Thymus (tissue), 11 donors: ENCODE measurements around the gene LIX1. TPM values are rescaled to one million over a fixed set of nuclear protein-coding genes. Genes with fewer than 3 reads are reported as not detected.
"Not testable (repeated sequence)": the region's sequence is repeated elsewhere in the genome, so short reads cannot be mapped to it uniquely, and the experiment has no call there.

Source experiments
- DNase-seq, 9 donors: peaks; one replicate each; pipeline ENCODE4 v3.0.0-alpha.2; 2013; ENCODE audit warnings: low spot score in 9 of 9, low read depth in 6 of 9, missing footprints in 1 of 9
- H3K27ac ChIP-seq, 2 donors: one replicate each; pipeline ENCODE4 v1.5.1; 2013; ENCODE audit warnings: control low read depth in 1 of 2, low read depth in 1 of 2, low read length in 1 of 2, mild to moderate bottlenecking in 1 of 2, moderate library complexity in 1 of 2
- H3K27me3 ChIP-seq, 2 donors: one replicate each; pipeline ENCODE4 v1.5.1; 2013; ENCODE audit warnings: low read length in 1 of 2; ENCODE audit not compliant: control insufficient read depth in 2 of 2, insufficient read depth in 1 of 2
- H3K36me3 ChIP-seq, 2 donors: one replicate each; pipeline ENCODE4 v1.5.1; 2013; ENCODE audit warnings: low read length in 1 of 2, mild to moderate bottlenecking in 1 of 2, moderate library complexity in 1 of 2; ENCODE audit not compliant: control insufficient read depth in 2 of 2, insufficient read depth in 2 of 2
- H3K4me1 ChIP-seq, 2 donors: one replicate each; pipeline ENCODE4 v1.5.1; 2013; ENCODE audit warnings: low read length in 2 of 2; ENCODE audit not compliant: control insufficient read depth in 2 of 2, insufficient read depth in 2 of 2
- H3K4me3 ChIP-seq, 2 donors: one replicate each; pipeline ENCODE4 v1.5.1; 2013; ENCODE audit warnings: low read length in 2 of 2, control low read depth in 1 of 2, mild to moderate bottlenecking in 1 of 2
- H3K9me3 ChIP-seq, 2 donors: one replicate each; pipeline ENCODE4 v1.5.1; 2013; ENCODE audit warnings: low read length in 1 of 2, mild to moderate bottlenecking in 1 of 2; ENCODE audit not compliant: control insufficient read depth in 2 of 2, insufficient read depth in 1 of 2
- WGBS: extraction: QIAGEN DNeasy Blood & Tissue Kit; methylation state at CpG from one replicate; pipeline ENCODE4 v1.1.7; 2013; 5-methylcytosine and 5-hydroxymethylcytosine counted together
- polyA plus RNA-seq: library from polyadenylated mRNA; stranded (reverse); fragments of 200-250 nt; gene quantifications from one replicate; pipeline ENCODE4 v1.2.3, GENCODE V29; 2013
- total RNA-seq: library from RNA; stranded (reverse); fragments of 120-200 nt; gene quantifications from one replicate; pipeline ENCODE4 v1.2.4, GENCODE V29; 2013
- donor health status: healthy.

The LIX1 gene
- total and polyA plus RNA-seq, 2 donors: 0.09 TPM

DNA sequence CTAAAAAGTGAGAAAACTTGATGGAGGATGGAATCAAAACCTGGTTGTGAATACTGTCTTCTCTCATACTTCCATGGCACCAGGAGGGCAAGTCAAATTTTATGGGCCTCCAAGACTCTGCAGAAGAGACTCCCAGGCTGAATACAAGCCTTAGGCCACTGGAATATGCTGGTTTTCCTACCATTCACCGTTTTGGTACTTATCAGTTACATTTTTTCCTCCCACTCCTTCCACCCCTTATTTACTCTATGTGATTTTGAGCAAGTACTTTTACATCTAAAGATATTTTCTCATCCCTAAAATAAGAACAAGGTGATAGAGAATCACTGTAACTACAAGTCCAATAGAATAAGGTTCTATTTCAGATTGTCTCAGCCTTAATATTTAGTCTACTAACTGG lies 8.0 kb upstream of the LIX1 start:
- no peaks in the 10 kb centered on the region for H3K36me3 ChIP-seq
- H3K27ac ChIP-seq: no peak overlapping the region
- 97% methylated on average over 1 of the region's 1 CpG for WGBS
- H3K9me3 ChIP-seq: no peaks in the 10 kb centered on the region
- H3K4me1 ChIP-seq: no peaks in the 10 kb centered on the region
- H3K27me3 ChIP-seq: no peaks in the 10 kb centered on the region
- H3K4me3 ChIP-seq: no peak overlapping the region
- DNase-seq: no peak

DNA sequence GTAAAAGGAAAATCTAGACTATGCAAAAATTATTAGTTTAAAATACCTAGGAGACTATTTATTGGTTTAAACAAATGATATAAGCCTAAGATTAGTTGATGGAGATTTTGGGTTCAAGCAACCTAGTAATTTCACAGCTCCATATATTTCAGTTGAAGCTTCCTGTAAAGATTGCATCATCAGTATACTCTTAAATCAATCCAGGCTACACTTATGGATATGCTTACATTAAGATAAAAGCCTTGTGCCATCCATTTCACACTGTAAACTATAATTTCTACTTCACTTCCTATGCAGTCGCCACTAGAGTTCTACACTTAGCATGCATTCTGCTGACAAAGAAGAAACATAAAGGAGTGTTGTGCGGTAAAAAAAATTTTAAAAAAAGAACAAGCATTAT lies 7.3 kb upstream of the LIX1 start:
- no peaks in the 10 kb centered on the region for H3K4me1 ChIP-seq
- H3K4me3 ChIP-seq: no peak overlapping the region
- H3K36me3 ChIP-seq: no peaks in the 10 kb centered on the region
- 94% methylated on average over 2 of the region's 2 CpGs for WGBS
- H3K27ac ChIP-seq: no peak overlapping the region
- H3K9me3 ChIP-seq: no peaks in the 10 kb centered on the region
- DNase-seq: no peak
- no peaks in the 10 kb centered on the region for H3K27me3 ChIP-seq

DNA sequence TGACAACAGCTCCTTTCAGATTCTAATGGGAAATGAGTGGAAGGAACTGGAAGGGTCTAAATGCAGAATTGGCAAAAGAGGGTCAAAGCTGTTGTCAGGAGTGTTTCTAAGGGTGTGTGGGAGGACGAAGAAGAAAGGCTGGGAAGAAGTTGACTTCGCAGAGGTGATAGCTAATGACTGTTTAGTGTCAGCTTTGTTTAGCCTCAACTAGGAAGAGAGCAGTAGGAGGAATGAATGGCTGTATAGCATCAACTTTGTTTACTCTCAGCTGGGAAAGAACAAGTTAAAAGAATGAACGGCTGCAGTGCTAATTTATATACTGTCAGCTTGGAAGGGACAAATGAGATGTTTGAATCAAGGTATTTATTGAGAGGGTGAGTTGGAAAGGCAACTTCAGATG lies 5.9 kb upstream of the LIX1 start:
- 90% methylated on average over 3 of the region's 3 CpGs for whole genome bisulfite sequencing
- no peak overlapping the region for H3K4me3 ChIP-seq
- no peaks in the 10 kb centered on the region for H3K36me3 ChIP-seq
- H3K27me3 ChIP-seq: no peaks in the 10 kb centered on the region
- H3K27ac ChIP-seq: no peak overlapping the region
- H3K9me3 ChIP-seq: no peaks in the 10 kb centered on the region
- DNase-seq: no peak
- no peaks in the 10 kb centered on the region for H3K4me1 ChIP-seq

DNA sequence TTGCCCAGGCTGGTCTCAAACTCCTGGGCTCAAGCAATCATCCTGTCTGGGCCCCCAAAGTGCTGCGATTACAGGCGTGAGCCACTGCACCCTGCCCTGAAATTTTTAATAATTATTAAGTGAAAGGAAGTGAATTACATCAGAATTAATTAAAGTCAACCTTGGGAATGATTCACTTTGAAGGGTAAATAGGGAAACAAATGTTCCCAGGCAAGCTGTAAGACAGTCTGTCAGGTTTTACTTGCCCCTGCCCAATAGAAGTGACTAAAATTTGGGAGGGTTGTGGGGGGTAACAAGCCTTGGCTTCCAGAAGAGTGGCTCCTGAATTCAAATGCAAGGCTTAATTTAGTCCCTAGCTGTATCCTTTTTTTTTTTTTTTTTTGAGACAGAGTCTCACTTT lies 1.3 kb upstream of the LIX1 start:
- 98% methylated on average over 2 of the region's 2 CpGs for WGBS
- H3K36me3 ChIP-seq: no peaks in the 10 kb centered on the region
- H3K4me1 ChIP-seq: no peaks in the 10 kb centered on the region
- no peaks in the 10 kb centered on the region for H3K27me3 ChIP-seq
- no peaks in the 10 kb centered on the region for H3K9me3 ChIP-seq
- no peak for DNase-seq
- H3K27ac ChIP-seq: no peak overlapping the region
- no peak overlapping the region for H3K4me3 ChIP-seq

DNA sequence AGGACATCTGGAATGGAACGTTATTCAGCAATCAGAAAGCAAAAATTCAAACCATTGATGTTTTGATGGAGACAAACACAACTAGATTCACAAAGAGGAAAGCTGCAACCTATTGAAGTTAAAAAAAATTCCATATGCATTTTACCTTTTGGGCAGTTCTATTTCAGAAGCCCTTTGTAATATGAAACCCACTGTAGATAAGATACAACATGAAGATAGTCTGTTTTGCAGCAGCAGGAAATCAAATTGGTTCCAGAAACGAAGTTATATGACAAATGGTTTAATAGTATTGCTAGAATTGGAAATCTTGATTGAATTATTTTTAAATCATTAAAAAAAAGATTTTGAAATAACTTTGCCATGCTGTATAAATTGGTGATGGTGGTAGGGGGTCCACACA lies 872 bp downstream of the LIX1 start:
- Histone ChIP-seq H3K27me3 (no peaks in the 10 kb centered on the region), H3K36me3 (no peaks in the 10 kb centered on the region), H3K27ac (no peak overlapping the region), H3K9me3 (no peaks in the 10 kb centered on the region), H3K4me1 (no peaks in the 10 kb centered on the region), H3K4me3 (no peak overlapping the region)
- no peak for DNase-seq
- WGBS: 84% methylated on average over 2 of the region's 2 CpGs

DNA sequence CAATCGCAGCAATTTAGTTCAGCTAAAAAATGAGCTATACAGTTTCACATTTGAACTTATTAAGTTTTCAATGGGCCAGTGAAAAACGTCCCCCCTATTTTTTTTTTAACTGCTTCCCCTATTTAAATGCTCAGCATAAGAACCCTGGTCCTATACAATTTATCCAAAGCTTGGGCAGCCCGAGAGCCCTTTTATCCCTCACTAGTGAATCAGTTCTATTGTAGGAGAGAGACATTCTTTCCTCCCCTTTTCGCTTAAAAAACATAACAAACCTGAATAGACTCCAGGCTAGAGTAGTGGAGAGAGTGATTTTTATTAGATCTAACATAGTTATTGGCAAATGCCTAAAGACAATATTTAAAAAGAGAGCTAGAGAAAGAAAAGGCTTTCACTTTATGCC lies 1.4 kb downstream of the LIX1 start:
- Histone ChIP-seq H3K4me1 (no peaks in the 10 kb centered on the region), H3K27ac (no peak overlapping the region), H3K36me3 (no peaks in the 10 kb centered on the region), H3K4me3 (no peak overlapping the region), H3K9me3 (no peaks in the 10 kb centered on the region), H3K27me3 (no peaks in the 10 kb centered on the region)
- no peak for DNase-seq
- WGBS: 71% methylated on average over 4 of the region's 4 CpGs

DNA sequence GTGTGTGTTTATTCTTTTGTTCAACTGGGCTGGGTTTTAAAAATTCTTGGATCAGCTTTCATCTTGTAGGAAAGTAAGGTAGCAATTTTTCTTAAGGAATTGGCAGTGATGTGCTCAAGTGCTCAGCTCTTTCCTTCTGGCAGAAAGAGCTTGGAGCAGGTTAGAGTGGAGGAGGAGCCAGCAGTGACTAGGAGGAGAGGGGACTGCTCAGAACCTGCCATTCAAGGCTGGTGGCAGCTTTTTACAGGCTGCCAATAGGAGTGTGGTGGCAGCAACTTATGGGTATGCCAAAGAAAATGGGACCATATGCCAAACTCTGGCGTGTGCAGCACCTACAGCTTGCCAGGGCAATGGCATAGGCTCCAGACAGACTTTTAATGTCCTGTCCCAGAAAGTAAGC lies 2.2 kb downstream of the LIX1 start:
- not testable (repeated sequence) for H3K27ac ChIP-seq, H3K9me3 ChIP-seq, H3K4me3 ChIP-seq, H3K4me1 ChIP-seq, H3K27me3 ChIP-seq, H3K36me3 ChIP-seq, DNase-seq
- WGBS: 92% methylated on average over 1 of the region's 1 CpG

DNA sequence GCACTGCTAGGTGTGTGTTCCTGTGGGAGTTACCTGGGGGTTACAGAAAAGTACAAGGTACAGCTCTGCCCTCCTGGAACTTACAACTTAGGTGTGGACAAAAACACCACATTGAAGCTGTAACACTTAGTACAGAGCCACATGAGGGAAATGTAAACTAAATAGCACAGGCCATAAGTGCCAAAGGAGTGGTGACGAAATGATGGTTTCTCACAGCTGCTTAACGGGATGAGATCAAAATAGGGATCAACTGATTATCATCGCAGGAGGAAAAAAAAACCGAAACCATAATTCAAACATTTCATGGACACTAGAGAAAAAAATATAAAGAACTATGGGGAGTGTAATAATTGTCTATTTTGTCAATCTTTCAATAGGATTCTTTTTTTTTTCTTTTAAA lies 5.9 kb downstream of the LIX1 start:
- H3K9me3 ChIP-seq: no peaks in the 10 kb centered on the region
- H3K27ac ChIP-seq: no peak overlapping the region
- H3K4me1 ChIP-seq: peaks cover 0 to 2% of the 10 kb centered on the region in 2 donors
- no peaks in the 10 kb centered on the region for H3K36me3 ChIP-seq
- DNase-seq: no peak
- H3K27me3 ChIP-seq: no peaks in the 10 kb centered on the region
- WGBS: 98% methylated on average over 4 of the region's 4 CpGs
- H3K4me3 ChIP-seq: no peak overlapping the region

DNA sequence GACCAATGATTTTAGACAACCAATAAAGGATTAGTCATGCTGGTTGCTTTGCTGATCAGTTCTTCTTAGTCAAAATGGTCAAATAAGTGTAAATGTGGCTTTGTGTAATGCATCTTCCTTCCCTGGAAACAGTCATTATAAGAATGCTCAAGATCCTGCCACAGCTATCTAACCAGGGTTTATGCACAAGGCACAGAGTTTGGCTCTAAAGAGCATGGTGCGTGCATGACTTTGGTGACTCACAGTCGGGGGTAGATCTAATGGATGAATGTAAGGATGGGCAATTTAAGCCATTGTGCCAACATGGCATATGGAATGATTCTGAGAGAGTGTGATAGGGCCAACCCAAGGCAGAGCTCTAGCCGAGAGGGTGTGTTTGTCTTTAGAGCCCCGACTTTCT lies 6.5 kb downstream of the LIX1 start:
- H3K27ac ChIP-seq: no peak overlapping the region
- no peaks in the 10 kb centered on the region for H3K9me3 ChIP-seq
- H3K36me3 ChIP-seq: no peaks in the 10 kb centered on the region
- no peak for DNase-seq
- H3K4me3 ChIP-seq: no peak overlapping the region
- H3K4me1 ChIP-seq: peaks cover 0 to 2% of the 10 kb centered on the region in 2 donors
- H3K27me3 ChIP-seq: no peaks in the 10 kb centered on the region
- WGBS: 96% methylated on average over 4 of the region's 4 CpGs

DNA sequence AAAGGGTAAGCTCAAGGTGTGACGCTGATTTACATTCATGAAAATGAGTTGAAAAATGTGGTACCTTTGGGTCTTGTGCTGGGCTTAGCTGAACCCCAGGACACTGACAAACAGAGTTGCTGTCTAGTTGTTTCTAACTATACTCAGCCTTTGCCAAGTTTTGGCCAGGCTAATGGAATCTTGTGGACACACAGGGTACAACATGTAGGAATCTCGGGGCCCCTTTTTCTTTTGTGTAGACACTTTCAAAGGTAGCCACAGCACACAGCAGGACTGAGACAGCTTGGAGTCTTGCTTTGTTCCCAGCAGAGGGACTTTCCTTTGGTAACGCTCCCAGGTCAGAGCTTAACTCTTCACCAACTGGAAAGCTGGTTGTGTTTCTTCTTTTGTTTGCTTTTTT lies 7.8 kb downstream of the LIX1 start:
- DNase-seq: no peak
- WGBS: 94% methylated on average over 3 of the region's 3 CpGs
- no peaks in the 10 kb centered on the region for H3K9me3 ChIP-seq
- peaks cover 0 to 2% of the 10 kb centered on the region in 2 donors for H3K4me1 ChIP-seq
- H3K36me3 ChIP-seq: no peaks in the 10 kb centered on the region
- H3K27ac ChIP-seq: no peak overlapping the region
- H3K27me3 ChIP-seq: no peaks in the 10 kb centered on the region
- H3K4me3 ChIP-seq: no peak overlapping the region
